ENCODE measurements around the gene CHRM2. TPM values are rescaled to one million over a fixed set of nuclear protein-coding genes. Genes with fewer than 3 reads are reported as not detected.
"Not testable (repeated sequence)": the region's sequence is repeated elsewhere in the genome, so short reads cannot be mapped to it uniquely, and the experiment has no call there.

The CHRM2 gene
- not detected in 2 replicates for total RNA-seq (2014; rRNA removed; shearing (Covaris generic))
- total RNA-seq (2022), result not detected in 2 replicates
- percentile 1 among the genes with signal in this experiment for Bru-seq, nascent RNA
- BruChase-seq, experiment 1, labeled RNA remaining after a 6-hour chase, result percentile 4 among the genes with signal in this experiment
- percentile 4 among the genes with signal in this experiment for BruChase-seq, experiment 2, labeled RNA remaining after a 2-hour chase
- long read RNA-seq, result 0 reads

DNA sequence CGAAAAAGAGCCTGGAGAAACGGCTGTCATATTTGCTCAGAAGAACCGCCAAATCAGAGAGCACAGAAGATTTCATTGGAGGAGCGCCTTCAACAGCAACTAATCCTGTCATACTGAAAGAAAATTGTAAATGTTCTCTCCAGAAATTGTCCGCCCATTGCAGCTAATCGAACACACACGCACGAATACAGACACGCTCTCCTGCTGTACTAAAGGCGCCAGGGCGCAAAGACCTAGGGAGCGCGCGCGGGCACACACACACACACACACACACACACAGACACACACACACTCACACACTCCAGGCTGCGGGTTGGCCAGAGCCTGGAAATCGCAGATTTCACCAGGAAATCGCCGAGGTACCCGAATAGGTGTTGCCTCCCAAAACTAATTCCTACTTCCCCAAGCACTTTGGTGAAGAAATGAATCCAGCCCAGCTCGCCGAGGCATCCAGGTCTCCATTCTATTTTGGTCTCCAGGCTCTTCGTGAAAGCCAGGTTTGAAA is at the start of gene CHRM2:
Gene CHRM2, plus strand, starts transcription at position 157 of the 505 bp plus-strand sequence. CDS start 146,214 bp downstream, outside the sequence.
- Histone ChIP-seq H3K79me2 (ENCODE audit: insufficient read depth, low read depth, low read length) (no peaks in the 10 kb centered on the region), H4K20me1 (ENCODE audit: insufficient read depth, low read length) (no peaks in the 10 kb centered on the region), H3K27ac (ENCODE audit: low read depth, low read length, poor library complexity, severe bottlenecking) (no peak within 1 kb of the TSS), H3K4me3 (ENCODE audit: low read depth, low read length, poor library complexity, severe bottlenecking) (no peak within 1 kb of the TSS), H2AFZ (ENCODE audit: low read length) (no peak within 1 kb of the TSS), H3K9me3 (ENCODE audit: low read length) (no peaks in the 10 kb centered on the region), H3K4me1 (ENCODE audit: insufficient read depth, low read length, poor library complexity, severe bottlenecking) (no peaks in the 10 kb centered on the region), H3K36me3 (ENCODE audit: insufficient read depth, low read length) (no peaks in the 10 kb centered on the region), H3K9me2 (ENCODE audit: insufficient read depth, low read length) (no peaks in the 10 kb centered on the region), H3K4me2 (ENCODE audit: low read length) (no peak within 1 kb of the TSS)
- no peak for DNase-seq (ENCODE audit: low spot score)
- POLR2A ChIA-PET, result no interaction called here
- BruUV-seq (replicated peaks), result no TSS peak
- TF ChIP-seq, protein P1, sequence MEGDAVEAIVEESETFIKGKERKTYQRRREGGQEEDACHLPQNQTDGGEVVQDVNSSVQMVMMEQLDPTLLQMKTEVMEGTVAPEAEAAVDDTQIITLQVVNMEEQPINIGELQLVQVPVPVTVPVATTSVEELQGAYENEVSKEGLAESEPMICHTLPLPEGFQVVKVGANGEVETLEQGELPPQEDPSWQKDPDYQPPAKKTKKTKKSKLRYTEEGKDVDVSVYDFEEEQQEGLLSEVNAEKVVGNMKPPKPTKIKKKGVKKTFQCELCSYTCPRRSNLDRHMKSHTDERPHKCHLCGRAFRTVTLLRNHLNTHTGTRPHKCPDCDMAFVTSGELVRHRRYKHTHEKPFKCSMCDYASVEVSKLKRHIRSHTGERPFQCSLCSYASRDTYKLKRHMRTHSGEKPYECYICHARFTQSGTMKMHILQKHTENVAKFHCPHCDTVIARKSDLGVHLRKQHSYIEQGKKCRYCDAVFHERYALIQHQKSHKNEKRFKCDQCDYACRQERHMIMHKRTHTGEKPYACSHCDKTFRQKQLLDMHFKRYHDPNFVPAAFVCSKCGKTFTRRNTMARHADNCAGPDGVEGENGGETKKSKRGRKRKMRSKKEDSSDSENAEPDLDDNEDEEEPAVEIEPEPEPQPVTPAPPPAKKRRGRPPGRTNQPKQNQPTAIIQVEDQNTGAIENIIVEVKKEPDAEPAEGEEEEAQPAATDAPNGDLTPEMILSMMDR (conservative IDR thresholded peaks at IDR 0.05; ENCODE audit: low read length), result no peak
- TF ChIP-seq EZH2phosphoT487 (IDR thresholded peaks at IDR 0.05; ENCODE audit: borderline replicate concordance, low read depth, low read length), result no peak
- CTCF ChIA-PET (ENCODE audit: unreplicated experiment), result no interaction called here
- intact Hi-C loops (cut with micrococcal nuclease; ENCODE audit: unreplicated experiment), result no loop called here

DNA sequence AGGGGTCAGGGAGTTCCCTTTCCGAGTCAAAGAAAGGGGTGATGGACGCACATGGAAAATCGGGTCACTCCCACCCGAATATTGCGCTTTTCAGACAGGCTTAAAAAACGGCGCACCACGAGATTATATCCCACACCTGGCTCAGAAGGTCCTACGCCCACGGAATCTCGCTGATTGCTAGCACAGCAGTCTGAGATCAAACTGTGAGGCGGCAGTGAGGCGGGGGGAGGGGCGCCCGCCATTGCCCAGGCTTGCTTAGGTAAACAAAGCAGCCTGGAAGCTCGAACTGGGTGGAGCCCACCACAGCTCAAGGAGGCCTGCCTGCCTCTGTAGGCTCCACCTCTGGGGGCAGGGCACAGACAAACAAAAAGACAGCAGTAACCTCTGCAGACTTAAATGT is 37.1 kb upstream of the CHRM2 start:
- DNase-seq (ENCODE audit: low spot score); H3K36me3 ChIP-seq (ENCODE audit: insufficient read depth, low read length); H3K4me2 ChIP-seq (ENCODE audit: low read length); BruUV-seq (replicated peaks); H3K9me3 ChIP-seq (ENCODE audit: low read length); H3K79me2 ChIP-seq (ENCODE audit: insufficient read depth, low read depth, low read length); CTCF ChIA-PET (ENCODE audit: unreplicated experiment); H3K9me2 ChIP-seq (ENCODE audit: insufficient read depth, low read length); H3K27ac ChIP-seq (ENCODE audit: low read depth, low read length, poor library complexity, severe bottlenecking); H3K4me3 ChIP-seq (ENCODE audit: low read depth, low read length, poor library complexity, severe bottlenecking); intact Hi-C loops (cut with micrococcal nuclease; ENCODE audit: unreplicated experiment); POLR2A ChIA-PET; H3K4me1 ChIP-seq (ENCODE audit: insufficient read depth, low read length, poor library complexity, severe bottlenecking); H4K20me1 ChIP-seq (ENCODE audit: insufficient read depth, low read length); H2AFZ ChIP-seq (ENCODE audit: low read length): not testable (repeated sequence)

DNA sequence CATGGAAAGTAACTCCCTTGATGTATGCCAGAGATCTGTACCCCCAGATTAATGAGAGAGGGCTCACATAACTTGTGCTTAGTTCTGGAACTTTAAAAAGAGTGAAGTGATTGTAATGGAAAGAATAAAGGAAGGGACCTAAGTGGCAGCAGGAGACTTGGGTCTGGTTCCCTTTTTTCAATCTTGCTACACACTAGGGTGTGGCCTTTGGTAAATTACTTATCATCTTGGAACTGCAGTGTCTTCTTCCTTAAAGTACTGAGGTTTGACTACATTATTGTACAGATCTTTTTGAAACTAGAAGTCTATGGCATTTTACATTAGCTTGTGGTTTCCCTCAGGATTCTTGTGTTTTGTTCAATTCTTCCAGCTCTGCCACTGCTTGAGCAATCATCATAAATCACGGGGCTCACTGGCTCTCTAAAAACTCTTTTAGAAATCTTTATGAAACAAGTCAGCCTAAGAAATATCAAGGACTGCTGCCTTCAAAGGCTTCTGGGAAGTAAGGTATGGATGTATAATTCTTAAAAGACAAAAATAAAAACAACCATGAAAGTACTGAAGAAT is 22.5 kb upstream of the CHRM2 start:
- Histone ChIP-seq H3K4me2 (ENCODE audit: low read length) (no peak overlapping the region), H3K9me3 (ENCODE audit: low read length) (no peaks in the 10 kb centered on the region), H3K36me3 (ENCODE audit: insufficient read depth, low read length) (no peaks in the 10 kb centered on the region), H4K20me1 (ENCODE audit: insufficient read depth, low read length) (no peaks in the 10 kb centered on the region), H3K4me3 (ENCODE audit: low read depth, low read length, poor library complexity, severe bottlenecking) (no peak overlapping the region), H2AFZ (ENCODE audit: low read length) (no peak overlapping the region), H3K79me2 (ENCODE audit: insufficient read depth, low read depth, low read length) (no peaks in the 10 kb centered on the region), H3K27ac (ENCODE audit: low read depth, low read length, poor library complexity, severe bottlenecking) (no peak overlapping the region), H3K4me1 (ENCODE audit: insufficient read depth, low read length, poor library complexity, severe bottlenecking) (no peaks in the 10 kb centered on the region), H3K9me2 (ENCODE audit: insufficient read depth, low read length) (no peaks in the 10 kb centered on the region)
- intact Hi-C loops (cut with micrococcal nuclease; ENCODE audit: unreplicated experiment), result no loop called here
- TF ChIP-seq, protein P1 (conservative IDR thresholded peaks at IDR 0.05; ENCODE audit: low read length), result no peak
- no peak for TF ChIP-seq EZH2phosphoT487 (IDR thresholded peaks at IDR 0.05; ENCODE audit: borderline replicate concordance, low read depth, low read length)
- DNase-seq (ENCODE audit: low spot score), result no peak
- BruUV-seq (replicated peaks), result no TSS peak
- POLR2A ChIA-PET, result interaction anchor here (1.3 kb wide), 1 partner anchor 57 kb away, joined by 3 read pairs; no protein-coding TSS in a partner anchor
- CTCF ChIA-PET (ENCODE audit: unreplicated experiment), result no interaction called here
